PC-9 (cell line): ENCODE data around the gene OSBPL10.

ENCODE experiments used
- CTCF ChIP-seq: fragments of 200-600 bp; sonication (generic); conservative IDR thresholded peaks from 2 replicates; pipeline ENCODE4 v1.6.1; 2017; ENCODE audit warnings: mixed run types, antibody characterized with exemption, mild to moderate bottlenecking, moderate library complexity
- EZH2 ChIP-seq: fragments of 200-600 bp; sonication (generic); IDR thresholded peaks from 2 replicates; pipeline ENCODE4 v1.8.0; 2017; ENCODE audit warnings: antibody characterized with exemption, low read depth

- TF ChIP-seq EZH2 = no peak
- no peak for TF ChIP-seq CTCF
Measured at GRCh38 chr3:31777092-31777491, 204.0 kb downstream of the OSBPL10 start.
